ENCODE results near the gene RAET1E. TPM values are rescaled to one million over a fixed set of nuclear protein-coding genes. Genes with fewer than 3 reads are reported as not detected.

The RAET1E gene
- total and polyA plus RNA-seq, 9 of the 15 experiments (the other 6 are each of a cell fraction or from before 2014, with no cell fraction given), result not detected

GRCh38 chr6:149863698-149864577 lies 34.0 kb downstream of the RAET1E start, which contains the start of gene LRP11 (continued):
- TF ChIP-seq HNRNPH1 (optimal IDR thresholded peaks at IDR 0.05; ENCODE audit: low read depth, low read length) (no peak), ZFX (CRISPR knock-in tag; IDR thresholded peaks at IDR 0.05) (peak; percentile 86), HNRNPL (IDR thresholded peaks at IDR 0.05; ENCODE audit: low read depth, low read length) (peak; percentile 19; the same call in 1 of the 2 replicates), BRD4 (IDR thresholded peaks at IDR 0.05) (no peak), ZNF511 (CRISPR knock-in tag; IDR thresholded peaks at IDR 0.05) (peak; percentile 35; the same call in 1 of the 2 replicates), NEUROD1 (IDR thresholded peaks at IDR 0.05; ENCODE audit: borderline replicate concordance, low read depth, low read length, partially characterized antibody) (no peak), NFYB (IDR thresholded peaks at IDR 0.05; ENCODE audit: extremely low read depth, insufficient read length) (no peak), NCOA1 (IDR thresholded peaks at IDR 0.05; ENCODE audit: low read depth) (no peak), RAD51 (IDR thresholded peaks at IDR 0.05; ENCODE audit: borderline replicate concordance, low read depth) (no peak), JUNB (CRISPR knock-in tag; conservative IDR thresholded peaks at IDR 0.05) (no peak), CTBP1 (IDR thresholded peaks at IDR 0.05; ENCODE audit: borderline replicate concordance) (peak; percentile 90), ZNF347 (CRISPR knock-in tag; IDR thresholded peaks at IDR 0.05; ENCODE audit: low read depth) (no peak), ZNF175 (CRISPR knock-in tag; IDR thresholded peaks at IDR 0.05; ENCODE audit: low read depth) (no peak), RB1 (IDR thresholded peaks at IDR 0.05; ENCODE audit: low read depth) (peak; percentile 73), BDP1 (IDR thresholded peaks at IDR 0.05; ENCODE audit: insufficient read depth, insufficient read length) (no peak), ZNF311 (CRISPR knock-in tag; IDR thresholded peaks at IDR 0.05) (no peak), ADNP (tag; IDR thresholded peaks at IDR 0.05) (no peak), ZNF398 (CRISPR knock-in tag; IDR thresholded peaks at IDR 0.05) (no peak), TCF7L2 (IDR thresholded peaks at IDR 0.05; ENCODE audit: low read depth, low read length) (no peak), BHLHE40 (IDR thresholded peaks at IDR 0.05; ENCODE audit: low read length) (0 out of 2 replicates have a peak, but pooled peaks have one; percentile 6), MCM7 (IDR thresholded peaks at IDR 0.05) (no peak), SNIP1 (IDR thresholded peaks at IDR 0.05; ENCODE audit: low read depth) (no peak), ZNF224 (CRISPR knock-in tag; IDR thresholded peaks at IDR 0.05) (no peak), ETV6 (IDR thresholded peaks at IDR 0.05; ENCODE audit: borderline replicate concordance in 1 of 2, low read depth in 2 of 2, low read length in 1 of 2) (no peak), ETV6 (CRISPR knock-in tag; IDR thresholded peaks at IDR 0.05; ENCODE audit: borderline replicate concordance) (no peak), RBM17 (IDR thresholded peaks at IDR 0.05; ENCODE audit: borderline replicate concordance, low read depth, low read length) (no peak)

Measured in K562 (cell line).